IPS-18a (cell line): Measurements from ENCODE around the gene GLP2R.

ENCODE experiments used
- H3K27ac ChIP-seq: one replicate; pipeline ENCODE4 v1.5.1; 2013; ENCODE audit warnings: low read length
- H3K27me3 ChIP-seq: one replicate; pipeline ENCODE4 v1.6.1; 2013; ENCODE audit warnings: mild to moderate bottlenecking, low read length; ENCODE audit not compliant: control insufficient read depth, insufficient read depth
- H3K36me3 ChIP-seq: one replicate; pipeline ENCODE4 v1.6.1; 2013; ENCODE audit warnings: low read depth, low read length; ENCODE audit not compliant: control insufficient read depth
- H3K4me1 ChIP-seq: one replicate; pipeline ENCODE4 v1.6.1; 2013; ENCODE audit warnings: low read depth, low read length; ENCODE audit not compliant: control insufficient read depth
- H3K4me3 ChIP-seq: one replicate; pipeline ENCODE4 v1.5.1; 2013; ENCODE audit warnings: low read length
- H3K9ac ChIP-seq: one replicate; pipeline ENCODE4 v1.6.1; 2013; ENCODE audit warnings: mild to moderate bottlenecking, low read length, moderate library complexity
- H3K9me3 ChIP-seq: one replicate; pipeline ENCODE4 v1.6.1; 2013; ENCODE audit warnings: low read depth, low read length; ENCODE audit not compliant: control insufficient read depth

The GLP2R gene

GRCh38 chr17:9904277-9905077 lies 78.8 kb downstream of the GLP2R start:
- H3K4me1 ChIP-seq = peaks cover 8% of the 10 kb centered on the region
- H3K9me3 ChIP-seq = no peaks in the 10 kb centered on the region
- no peaks in the 10 kb centered on the region for H3K36me3 ChIP-seq
- no peak overlapping the region for H3K9ac ChIP-seq
- no peak overlapping the region for H3K4me3 ChIP-seq
- H3K27ac ChIP-seq = no peak overlapping the region
- H3K27me3 ChIP-seq = no peaks in the 10 kb centered on the region

GRCh38 chr17:9905078-9905415 lies 79.3 kb downstream of the GLP2R start, which contains the start of gene RCVRN:
Gene RCVRN (minus strand): TSS chr17:9905271. CDS start chr17:9905180, 91 bp downstream.
- Histone ChIP-seq H3K4me1 (peaks cover 8% of the 10 kb centered on the region), H3K27me3 (no peaks in the 10 kb centered on the region), H3K36me3 (no peaks in the 10 kb centered on the region), H3K4me3 (no peak within 1 kb of the TSS), H3K9ac (no peak within 1 kb of the TSS), H3K27ac (no peak within 1 kb of the TSS), H3K9me3 (no peaks in the 10 kb centered on the region)

GRCh38 chr17:9905902-9906301 lies 80.2 kb downstream of the GLP2R start:
- H3K27ac ChIP-seq = no peak overlapping the region
- no peak overlapping the region for H3K4me3 ChIP-seq

GRCh38 chr17:9906616-9907015 lies 80.9 kb downstream of the GLP2R start:
- Histone ChIP-seq H3K9ac (no peak overlapping the region), H3K4me3 (no peak overlapping the region), H3K4me1 (peaks cover 8% of the 10 kb centered on the region), H3K36me3 (no peaks in the 10 kb centered on the region), H3K27me3 (no peaks in the 10 kb centered on the region), H3K27ac (no peak overlapping the region), H3K9me3 (no peaks in the 10 kb centered on the region)

More at GRCh38 chr17:9905902-9906301, 80.2 kb downstream of the GLP2R start:
- no peaks in the 10 kb centered on the region for H3K36me3 ChIP-seq
- no peak overlapping the region for H3K9ac ChIP-seq
- H3K4me1 ChIP-seq = peaks cover 8% of the 10 kb centered on the region
- H3K27me3 ChIP-seq = no peaks in the 10 kb centered on the region
- H3K9me3 ChIP-seq = no peaks in the 10 kb centered on the region

- Histone ChIP-seq H3K4me3 (no peak overlapping the region), H3K9ac (no peak overlapping the region), H3K36me3 (no peaks in the 10 kb centered on the region), H3K27ac (no peak overlapping the region), H3K4me1 (peaks cover 8% of the 10 kb centered on the region), H3K27me3 (no peaks in the 10 kb centered on the region), H3K9me3 (no peaks in the 10 kb centered on the region)
Observed at GRCh38 chr17:9907131-9907530, 81.4 kb downstream of the GLP2R start.

GRCh38 chr17:9907883-9908648 lies 82.3 kb downstream of the GLP2R start:
- Histone ChIP-seq H3K4me3 (no peak overlapping the region), H3K9ac (no peak overlapping the region), H3K4me1 (peaks cover 8% of the 10 kb centered on the region), H3K9me3 (no peaks in the 10 kb centered on the region), H3K27me3 (no peaks in the 10 kb centered on the region), H3K36me3 (no peaks in the 10 kb centered on the region), H3K27ac (no peak overlapping the region)

- Histone ChIP-seq H3K9me3 (no peaks in the 10 kb centered on the region), H3K36me3 (no peaks in the 10 kb centered on the region), H3K4me3 (no peak overlapping the region), H3K27ac (no peak overlapping the region), H3K9ac (no peak overlapping the region), H3K4me1 (peaks cover 8% of the 10 kb centered on the region), H3K27me3 (no peaks in the 10 kb centered on the region)
Observed at GRCh38 chr17:9908649-9909042, 82.9 kb downstream of the GLP2R start.

- H3K9ac ChIP-seq = no peak overlapping the region
- no peak overlapping the region for H3K4me3 ChIP-seq
- no peaks in the 10 kb centered on the region for H3K36me3 ChIP-seq
- H3K9me3 ChIP-seq = no peaks in the 10 kb centered on the region
- H3K27ac ChIP-seq = no peak overlapping the region
- H3K27me3 ChIP-seq = no peaks in the 10 kb centered on the region
- peaks cover 8% of the 10 kb centered on the region for H3K4me1 ChIP-seq
Observed at GRCh38 chr17:9911089-9911488, 85.4 kb downstream of the GLP2R start.

GRCh38 chr17:9912121-9913099 lies 86.7 kb downstream of the GLP2R start:
- peaks cover 8% of the 10 kb centered on the region for H3K4me1 ChIP-seq
- no peak overlapping the region for H3K4me3 ChIP-seq
- no peak overlapping the region for H3K9ac ChIP-seq
- no peaks in the 10 kb centered on the region for H3K9me3 ChIP-seq
- H3K36me3 ChIP-seq = no peaks in the 10 kb centered on the region
- H3K27me3 ChIP-seq = no peaks in the 10 kb centered on the region
- H3K27ac ChIP-seq = no peak overlapping the region

- Histone ChIP-seq H3K27ac (no peak overlapping the region), H3K4me1 (peaks cover 2% of the 10 kb centered on the region), H3K9me3 (no peaks in the 10 kb centered on the region), H3K36me3 (no peaks in the 10 kb centered on the region), H3K4me3 (no peak overlapping the region), H3K27me3 (no peaks in the 10 kb centered on the region), H3K9ac (no peak overlapping the region)
Observed at GRCh38 chr17:9913476-9913875, 87.8 kb downstream of the GLP2R start.

GRCh38 chr17:9916108-9916507 lies 90.4 kb downstream of the GLP2R start:
- Histone ChIP-seq H3K4me1 (no peaks in the 10 kb centered on the region), H3K36me3 (no peaks in the 10 kb centered on the region), H3K27ac (no peak overlapping the region), H3K9ac (no peak overlapping the region), H3K9me3 (no peaks in the 10 kb centered on the region), H3K4me3 (no peak overlapping the region), H3K27me3 (no peaks in the 10 kb centered on the region)
